Neural cell (in vitro differentiated cells): ENCODE data around the gene HAPLN2.

Source experiments
- EZH2 ChIP-seq: fragments of 200-600, 300-800 bp; shearing (Covaris generic), sonication (generic); IDR thresholded peaks from 2 replicates; pipeline ENCODE4 v1.6.1; 2014; ENCODE audit warnings: antibody characterized with exemption, low read length, borderline replicate concordance, mild to moderate bottlenecking; ENCODE audit not compliant: insufficient read depth, poor library complexity, severe bottlenecking
- MXI1 ChIP-seq: fragments of 450-650 bp; conservative IDR thresholded peaks from 2 replicates; pipeline ENCODE4 v1.6.1; 2014; ENCODE audit warnings: antibody characterized with exemption, mild to moderate bottlenecking; ENCODE audit not compliant: poor library complexity, severe bottlenecking
- RAD21 ChIP-seq: fragments of 450-650 bp; conservative IDR thresholded peaks from 2 replicates; pipeline ENCODE4 v1.6.1; 2014; ENCODE audit warnings: antibody characterized with exemption, mild to moderate bottlenecking, moderate library complexity
- SMC3 ChIP-seq: fragments of 450-650 bp; conservative IDR thresholded peaks from 2 replicates; pipeline ENCODE4 v1.6.1; 2014; ENCODE audit warnings: antibody characterized with exemption, mild to moderate bottlenecking, moderate library complexity; ENCODE audit not compliant: poor library complexity
- TF ChIP-seq, protein P1 (sequence below): fragments of 450-650 bp; IDR thresholded peaks from 2 replicates; pipeline ENCODE4 v1.5.1; 2014; ENCODE audit warnings: antibody characterized with exemption, mild to moderate bottlenecking, moderate library complexity; ENCODE audit not compliant: poor library complexity, severe bottlenecking

DNA sequence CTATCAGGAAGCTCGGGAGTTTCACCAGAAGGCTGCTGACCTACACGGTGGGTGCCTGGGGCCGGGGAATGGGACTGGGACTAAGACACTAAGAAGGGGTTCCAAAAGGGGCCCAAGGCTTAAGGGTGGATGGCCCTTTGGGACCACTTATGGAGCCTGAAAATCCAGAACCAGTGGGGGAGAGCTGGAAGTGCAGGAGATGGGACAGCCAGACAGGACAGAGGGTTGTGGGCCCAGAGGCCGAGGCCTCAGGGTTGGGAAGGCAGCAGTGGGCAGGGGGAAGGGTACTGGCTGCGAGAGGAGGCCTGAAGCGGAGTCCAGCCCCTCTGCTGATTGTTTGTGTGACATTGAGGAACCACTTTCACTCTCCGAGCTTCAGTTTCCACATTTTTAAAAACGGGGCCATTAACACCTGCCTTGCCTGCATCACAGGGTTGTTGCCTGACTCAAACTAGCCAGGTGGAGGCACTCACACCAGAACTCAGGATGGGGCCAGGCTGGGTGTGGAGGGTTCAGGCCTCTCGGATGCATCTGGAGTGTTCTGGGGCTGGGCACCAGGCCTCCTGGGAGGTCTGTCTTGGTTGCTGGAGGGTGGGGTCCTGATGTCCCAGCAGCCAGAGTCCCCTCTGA, 36.7 kb upstream of the HAPLN2 start:
- TF ChIP-seq, protein P1, sequence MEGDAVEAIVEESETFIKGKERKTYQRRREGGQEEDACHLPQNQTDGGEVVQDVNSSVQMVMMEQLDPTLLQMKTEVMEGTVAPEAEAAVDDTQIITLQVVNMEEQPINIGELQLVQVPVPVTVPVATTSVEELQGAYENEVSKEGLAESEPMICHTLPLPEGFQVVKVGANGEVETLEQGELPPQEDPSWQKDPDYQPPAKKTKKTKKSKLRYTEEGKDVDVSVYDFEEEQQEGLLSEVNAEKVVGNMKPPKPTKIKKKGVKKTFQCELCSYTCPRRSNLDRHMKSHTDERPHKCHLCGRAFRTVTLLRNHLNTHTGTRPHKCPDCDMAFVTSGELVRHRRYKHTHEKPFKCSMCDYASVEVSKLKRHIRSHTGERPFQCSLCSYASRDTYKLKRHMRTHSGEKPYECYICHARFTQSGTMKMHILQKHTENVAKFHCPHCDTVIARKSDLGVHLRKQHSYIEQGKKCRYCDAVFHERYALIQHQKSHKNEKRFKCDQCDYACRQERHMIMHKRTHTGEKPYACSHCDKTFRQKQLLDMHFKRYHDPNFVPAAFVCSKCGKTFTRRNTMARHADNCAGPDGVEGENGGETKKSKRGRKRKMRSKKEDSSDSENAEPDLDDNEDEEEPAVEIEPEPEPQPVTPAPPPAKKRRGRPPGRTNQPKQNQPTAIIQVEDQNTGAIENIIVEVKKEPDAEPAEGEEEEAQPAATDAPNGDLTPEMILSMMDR, result no peak
- TF ChIP-seq MXI1, result no peak
- TF ChIP-seq SMC3, result no peak
- TF ChIP-seq EZH2, result no peak
- TF ChIP-seq RAD21, result no peak
